HG03432 (cell line): Measurements from ENCODE around the gene FAM216A.
"Not testable (repeated sequence)": the region's sequence is repeated elsewhere in the genome, so short reads cannot be mapped to it uniquely, and the experiment has no call there.

Source experiments
- ATAC-seq: cut with Tn5 transposase; IDR thresholded peaks from one replicate; pipeline ENCODE4 v1.9.1; 2021; ENCODE audit warnings: mild to moderate bottlenecking, moderate library complexity; ENCODE audit not compliant: unreplicated experiment

The FAM216A gene

GRCh38 chr12:110498984-110499706, 30.5 kb downstream of the FAM216A start:
- no peak for ATAC-seq

GRCh38 chr12:110501399-110501751, 32.7 kb downstream of the FAM216A start:
- peak; percentile 13 for ATAC-seq

GRCh38 chr12:110501752-110502738, 33.4 kb downstream of the FAM216A start, which contains the start of the genes RAD9B and VPS29:
Gene RAD9B, plus strand, starts transcription at chr12:110502331. Its CDS starts 7 bp downstream, at chr12:110502338.
Gene VPS29, minus strand, starts transcription at chr12:110502111. Its CDS starts 60 bp downstream, at chr12:110502051.
- ATAC-seq = peak; percentile 96

- ATAC-seq = no peak
Measured at GRCh38 chr12:110503432-110503831, 34.8 kb downstream of the FAM216A start.

GRCh38 chr12:110505332-110505731, 36.7 kb downstream of the FAM216A start:
- no peak for ATAC-seq

GRCh38 chr12:110508071-110508586, 39.5 kb downstream of the FAM216A start:
- no peak for ATAC-seq

GRCh38 chr12:110513842-110514241, 45.2 kb downstream of the FAM216A start:
- no peak for ATAC-seq

GRCh38 chr12:110514363-110514762, 45.7 kb downstream of the FAM216A start:
- no peak for ATAC-seq

GRCh38 chr12:110516995-110517394, 48.4 kb downstream of the FAM216A start:
- no peak for ATAC-seq

- not testable (repeated sequence) for ATAC-seq
Measured at GRCh38 chr12:110518014-110518413, 49.4 kb downstream of the FAM216A start.

GRCh38 chr12:110520876-110521712, 52.4 kb downstream of the FAM216A start:
- not testable (repeated sequence) for ATAC-seq

GRCh38 chr12:110528277-110528839, 59.7 kb downstream of the FAM216A start:
- ATAC-seq = no peak

GRCh38 chr12:110530511-110530910, 61.9 kb downstream of the FAM216A start:
- ATAC-seq = no peak

- ATAC-seq = peak; percentile 86
Measured at GRCh38 chr12:110531741-110532333, 63.2 kb downstream of the FAM216A start.

- no peak for ATAC-seq
Measured at GRCh38 chr12:110532644-110533043, 64.0 kb downstream of the FAM216A start.

- ATAC-seq = no peak
Measured at GRCh38 chr12:110533607-110534006, 65.0 kb downstream of the FAM216A start.

- ATAC-seq = no peak
Measured at GRCh38 chr12:110534811-110535210, 66.2 kb downstream of the FAM216A start.

GRCh38 chr12:110536834-110537604, 68.4 kb downstream of the FAM216A start:
- ATAC-seq = no peak
